GM13976 (cell line): ENCODE measurements around the gene CCL19.

Experiments
- DNase-seq: peaks from one replicate; pipeline ENCODE4 v3.0.0; 2012; ENCODE audit warnings: low spot score
- in situ Hi-C: fragments of 300-500 bp; cut with MboI; formaldehyde crosslinking; loops from one replicate; pipeline ENCODE4 v1.12.0; 2022; ENCODE audit warnings: low sequenced_read_pairs, mixed read lengths, inconsistent platforms; ENCODE audit not compliant: unreplicated experiment
- TF ChIP-seq, protein P1 (sequence below): IDR thresholded peaks from 2 replicates; pipeline ENCODE4 v1.5.1; 2012; ENCODE audit warnings: borderline replicate concordance, mild to moderate bottlenecking; ENCODE audit not compliant: insufficient read depth; ENCODE audit errors: extremely low read depth, missing control alignments, control extremely low read depth

The CCL19 gene

DNA sequence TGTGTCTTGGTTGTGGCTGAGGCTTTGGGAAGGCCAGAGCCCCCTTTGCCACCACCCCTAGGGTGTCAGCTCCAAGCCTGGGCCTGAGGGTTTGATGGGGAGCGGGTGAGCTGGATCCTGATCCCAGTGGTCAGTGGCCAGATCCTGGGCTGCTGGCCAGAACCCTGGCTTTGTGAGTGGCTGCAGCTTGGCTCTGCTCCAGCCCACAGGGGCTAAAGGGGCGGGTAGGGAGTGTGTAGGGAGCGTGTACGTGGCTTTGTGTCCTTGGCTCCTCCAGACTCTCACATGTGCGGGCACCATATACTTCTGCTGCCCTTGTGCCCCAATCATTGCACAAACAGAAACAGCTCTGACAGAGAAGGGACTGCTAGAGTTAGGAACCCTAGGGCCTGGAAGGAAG is 40.3 kb downstream of the CCL19 start:
- no peak for DNase-seq
- in situ Hi-C loops = no loop called here

GRCh38 chr9:34648673-34649072 is 42.4 kb downstream of the CCL19 start:
- no peak for DNase-seq
- in situ Hi-C loops = no loop called here
- TF ChIP-seq, protein P1, sequence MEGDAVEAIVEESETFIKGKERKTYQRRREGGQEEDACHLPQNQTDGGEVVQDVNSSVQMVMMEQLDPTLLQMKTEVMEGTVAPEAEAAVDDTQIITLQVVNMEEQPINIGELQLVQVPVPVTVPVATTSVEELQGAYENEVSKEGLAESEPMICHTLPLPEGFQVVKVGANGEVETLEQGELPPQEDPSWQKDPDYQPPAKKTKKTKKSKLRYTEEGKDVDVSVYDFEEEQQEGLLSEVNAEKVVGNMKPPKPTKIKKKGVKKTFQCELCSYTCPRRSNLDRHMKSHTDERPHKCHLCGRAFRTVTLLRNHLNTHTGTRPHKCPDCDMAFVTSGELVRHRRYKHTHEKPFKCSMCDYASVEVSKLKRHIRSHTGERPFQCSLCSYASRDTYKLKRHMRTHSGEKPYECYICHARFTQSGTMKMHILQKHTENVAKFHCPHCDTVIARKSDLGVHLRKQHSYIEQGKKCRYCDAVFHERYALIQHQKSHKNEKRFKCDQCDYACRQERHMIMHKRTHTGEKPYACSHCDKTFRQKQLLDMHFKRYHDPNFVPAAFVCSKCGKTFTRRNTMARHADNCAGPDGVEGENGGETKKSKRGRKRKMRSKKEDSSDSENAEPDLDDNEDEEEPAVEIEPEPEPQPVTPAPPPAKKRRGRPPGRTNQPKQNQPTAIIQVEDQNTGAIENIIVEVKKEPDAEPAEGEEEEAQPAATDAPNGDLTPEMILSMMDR = no peak

More for the DNA sequence above, 40.3 kb downstream of the CCL19 start:
- TF ChIP-seq, protein P1 = no peak

DNA sequence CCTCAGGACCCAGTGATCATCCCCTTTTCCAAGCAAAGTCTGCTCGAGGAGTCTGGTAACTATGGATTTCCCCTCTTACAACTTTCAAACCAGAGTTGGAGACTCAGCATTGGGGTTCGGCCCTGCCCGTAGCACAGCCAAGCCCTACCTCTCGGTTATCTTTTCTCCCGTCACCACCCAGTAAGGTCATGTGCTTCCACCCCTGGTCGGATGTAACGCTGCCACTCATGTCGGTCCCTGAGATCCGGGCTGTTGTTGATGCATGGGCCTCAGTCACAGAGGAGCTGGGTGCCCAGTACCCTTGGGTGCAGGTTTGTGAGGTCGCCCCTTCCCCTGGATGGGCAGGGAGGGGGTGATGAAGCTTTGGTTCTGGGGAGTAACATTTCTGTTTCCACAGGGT is 43.4 kb downstream of the CCL19 start:
- DNase-seq = no peak
- TF ChIP-seq, protein P1 = no peak
- in situ Hi-C loops = no loop called here

- in situ Hi-C loops = no loop called here
- TF ChIP-seq, protein P1 = no peak
- DNase-seq = no peak
These were observed 44.0 kb downstream of the CCL19 start for GRCh38 chr9:34647084-34647403.

- TF ChIP-seq, protein P1 = peak; percentile 37
- peak; percentile 98 for DNase-seq
- in situ Hi-C loops = no loop called here
These were observed 44.6 kb downstream of the CCL19 start, which contains the start of gene GALT for GRCh38 chr9:34646211-34647083. Gene GALT, plus strand, starts transcription at chr9:34646675. Its CDS starts 30 bp downstream, at chr9:34646705.

DNA sequence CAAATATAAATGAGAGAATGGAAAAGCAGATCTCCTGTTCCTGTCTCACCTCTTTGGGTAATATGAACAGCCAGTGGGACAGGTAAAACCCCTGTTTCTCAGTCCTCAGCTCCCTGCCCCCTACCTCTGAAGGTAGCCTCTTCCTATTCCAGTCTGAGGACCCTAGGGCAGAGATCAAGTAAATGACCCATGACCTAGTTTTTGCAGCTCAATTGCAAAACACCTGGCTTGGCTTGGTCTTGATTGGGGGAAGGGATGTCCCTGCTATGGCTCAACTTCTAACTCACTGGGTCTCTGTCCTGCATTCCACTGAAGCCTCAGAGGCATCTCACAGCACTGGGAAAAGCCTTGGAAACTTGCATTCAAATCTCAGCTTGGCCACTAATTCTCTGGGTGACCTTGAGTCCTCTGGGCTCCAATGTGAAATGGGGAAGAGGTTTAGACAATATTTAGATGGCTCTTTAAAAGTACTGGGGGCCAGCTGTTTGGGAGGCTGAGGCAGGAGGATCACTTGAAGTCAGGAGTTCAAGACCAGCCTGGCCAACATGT is 46.2 kb downstream of the CCL19 start:
- TF ChIP-seq, protein P1 = no peak
- DNase-seq = no peak
- in situ Hi-C loops = no loop called here
